Measurements from ENCODE around the gene ACSL1.
"Not testable (repeated sequence)": the region's sequence is repeated elsewhere in the genome, so short reads cannot be mapped to it uniquely, and the experiment has no call there.

ACSL1 gene

DNA sequence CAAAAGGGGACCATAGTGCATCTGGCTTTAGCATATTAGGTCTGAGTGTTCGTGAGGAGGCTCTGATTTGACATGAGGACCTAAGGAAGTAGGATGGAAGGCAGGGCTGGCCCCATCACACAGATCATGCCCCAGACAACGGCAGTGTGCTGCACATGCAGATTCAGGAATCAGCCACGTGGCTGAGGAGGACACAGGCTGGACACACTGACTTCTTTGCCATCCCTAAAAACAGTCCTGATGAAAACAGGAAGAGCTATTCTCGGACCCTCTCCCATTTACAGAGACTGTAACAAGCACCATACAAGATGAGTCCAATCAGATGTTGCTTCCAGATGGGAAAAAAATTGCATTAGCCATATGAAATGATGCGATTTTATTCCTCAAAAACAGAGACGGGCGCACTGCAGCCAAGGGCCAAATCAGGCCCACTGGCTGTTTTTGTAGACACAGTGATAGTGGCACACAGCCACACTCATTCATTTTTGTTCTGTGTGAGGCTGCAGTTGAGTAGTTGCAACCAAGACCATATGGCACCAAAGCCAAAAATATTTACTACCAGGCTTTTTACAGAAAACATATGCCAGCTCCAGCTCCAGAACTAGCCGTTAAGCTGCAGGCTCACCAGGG, 41.0 kb downstream of the ACSL1 start:
- FAIRE-seq: no peak

DNA sequence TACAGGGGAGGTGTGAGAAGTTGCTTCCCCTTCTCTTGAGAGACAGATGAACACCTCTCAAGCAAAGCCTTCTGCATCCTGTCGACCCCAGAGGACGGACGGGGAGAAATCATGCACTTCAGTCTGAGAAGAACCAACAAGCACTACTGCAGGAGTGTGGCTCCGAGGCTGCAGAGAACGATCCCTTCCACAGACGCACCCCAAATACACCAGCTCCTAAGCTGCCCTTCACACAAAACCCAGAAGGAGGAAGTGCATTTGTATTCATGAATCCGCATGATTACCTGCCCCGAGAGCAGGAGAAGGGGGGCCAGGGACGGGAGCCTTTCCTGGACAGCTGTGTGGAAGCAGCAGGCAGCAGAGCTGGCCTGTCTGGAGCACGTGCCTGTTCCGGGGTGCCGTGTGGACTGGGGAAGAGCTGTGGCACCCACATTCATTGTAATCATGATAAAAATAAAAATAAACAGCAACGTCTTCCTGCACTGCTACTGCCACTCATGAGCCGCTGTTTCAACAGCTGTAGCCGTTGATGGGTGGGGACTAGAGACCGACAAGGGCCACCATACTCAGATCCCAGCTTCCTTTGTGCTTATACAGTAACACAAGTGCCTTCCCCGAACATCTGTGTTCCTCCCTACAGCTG, 42.9 kb downstream of the ACSL1 start:
- FAIRE-seq: no peak

DNA sequence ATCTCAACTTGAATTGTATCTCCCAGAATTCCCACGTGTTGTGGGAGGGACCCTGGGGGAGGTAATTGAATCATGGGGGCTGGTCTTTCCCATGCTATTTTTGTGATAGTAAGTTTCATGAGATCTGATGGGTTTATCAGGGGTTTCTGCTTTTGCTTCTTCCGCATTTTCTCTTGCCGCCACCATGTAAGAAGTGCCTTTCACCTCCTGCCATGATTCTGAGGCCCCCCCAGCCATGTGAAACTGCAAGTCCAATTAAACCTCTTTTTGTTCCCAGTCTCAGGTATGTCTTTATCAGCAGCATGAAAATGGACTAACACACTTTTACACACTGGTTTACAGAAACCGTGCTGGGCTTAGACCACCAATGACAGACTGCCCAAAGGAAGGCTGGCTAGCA, 46.6 kb downstream of the ACSL1 start:
- not testable (repeated sequence) for FAIRE-seq

DNA sequence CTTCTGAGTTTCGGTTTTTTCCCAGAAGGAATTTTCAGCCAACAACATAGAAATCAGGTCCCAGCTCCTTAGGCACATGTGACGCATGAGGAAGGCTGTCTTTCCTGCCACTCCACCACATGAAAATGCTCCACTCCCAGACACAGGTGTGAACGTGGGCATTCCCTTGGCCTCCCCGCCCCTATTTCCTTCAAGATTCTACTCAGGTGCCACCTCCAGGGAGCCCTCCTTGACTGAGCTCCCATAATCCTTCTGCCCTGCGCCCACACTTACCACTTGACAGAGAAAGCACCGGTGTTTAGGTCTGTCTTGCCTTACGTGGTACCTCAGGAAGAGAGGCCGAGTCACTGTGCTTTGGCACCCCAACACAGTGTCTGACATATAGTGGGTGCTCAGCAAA, 47.4 kb downstream of the ACSL1 start:
- no peak for FAIRE-seq

DNA sequence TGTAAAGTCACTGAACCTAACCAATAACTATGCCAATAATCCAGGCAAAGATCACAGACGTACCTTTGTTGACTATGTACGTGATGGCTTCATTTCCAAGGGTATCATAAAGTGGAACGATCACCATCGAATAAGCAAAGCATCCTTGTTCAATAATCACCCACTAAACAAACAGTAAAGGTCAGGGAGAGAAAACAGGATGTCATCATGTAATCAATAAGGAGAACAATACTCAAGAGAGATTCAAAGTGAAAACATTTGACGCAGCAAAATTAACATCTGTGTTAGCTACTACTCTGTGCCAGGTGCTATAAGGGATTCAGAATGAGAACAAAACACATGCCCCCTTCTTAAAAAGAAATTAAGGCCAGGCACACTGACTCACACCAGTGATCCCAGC, 48.9 kb downstream of the ACSL1 start:
- no peak for FAIRE-seq

DNA sequence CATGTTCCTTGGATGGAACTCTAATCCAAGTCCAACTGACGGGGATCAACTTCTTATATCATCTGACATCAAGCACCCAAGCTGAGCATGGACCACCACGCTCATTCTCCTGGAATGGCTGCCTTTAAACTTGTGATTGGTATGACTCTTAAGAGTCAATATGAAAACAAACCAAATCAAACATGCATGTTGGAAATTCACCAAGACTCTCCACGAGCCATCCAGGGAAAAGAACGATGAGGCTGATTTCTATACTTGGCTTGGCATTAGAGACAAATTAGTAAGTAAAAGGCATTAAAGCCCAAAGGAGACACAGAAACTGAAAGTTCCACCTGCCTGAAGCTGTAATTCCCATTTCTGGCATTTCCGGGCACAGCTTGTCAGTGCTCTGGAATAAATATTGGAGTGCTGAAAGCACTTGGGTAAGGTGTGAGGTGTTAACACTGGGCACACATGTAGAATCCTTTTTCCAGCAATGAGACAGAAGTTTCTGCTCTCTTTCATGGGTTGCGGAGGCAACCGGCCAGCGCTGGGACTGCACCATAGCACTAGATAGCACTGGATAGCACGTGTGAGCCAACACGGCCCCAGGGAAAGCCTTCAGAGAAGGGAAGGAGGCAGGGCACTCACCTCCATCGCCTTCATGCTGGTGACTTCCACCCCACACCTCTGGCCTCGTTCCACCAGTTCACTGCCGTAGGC, 49.8 kb downstream of the ACSL1 start:
- no peak for FAIRE-seq

DNA sequence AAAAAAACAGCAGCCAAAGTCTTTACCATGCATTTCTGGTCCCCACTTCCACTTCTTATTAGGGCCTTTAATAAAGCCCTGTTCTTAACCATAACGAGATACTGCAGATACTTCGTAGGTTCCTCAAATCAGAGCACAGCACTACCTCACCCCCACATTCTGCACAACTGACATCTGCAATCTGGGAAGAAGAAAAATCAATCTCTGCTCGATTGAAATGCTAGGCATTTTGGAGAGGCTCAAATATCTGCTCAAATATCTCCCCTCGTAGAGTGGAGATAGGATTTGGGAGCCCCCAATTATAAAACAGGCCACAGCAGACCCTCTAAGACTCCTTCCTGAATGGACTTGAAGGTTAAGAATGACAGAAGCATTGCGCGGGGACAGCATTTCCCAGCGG, 51.6 kb downstream of the ACSL1 start:
- FAIRE-seq: no peak

DNA sequence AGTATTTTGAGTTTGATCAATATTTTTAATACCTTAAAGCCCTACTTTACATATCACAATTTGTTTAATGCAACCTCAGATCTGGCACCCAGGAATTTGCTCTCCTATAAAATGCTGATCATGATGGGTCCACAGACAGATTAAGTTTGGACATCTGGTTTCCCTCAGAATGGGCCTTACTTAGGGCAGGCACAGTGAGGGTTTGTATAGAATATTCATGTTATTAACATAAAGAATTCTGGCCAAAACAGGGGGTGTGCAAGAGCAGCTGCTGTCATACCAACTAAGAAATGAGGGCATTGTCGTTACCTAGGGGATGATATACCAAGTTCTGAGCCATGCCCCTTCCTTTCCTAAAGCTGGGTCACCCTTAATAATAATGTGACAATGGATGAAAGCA, 54.4 kb downstream of the ACSL1 start:
- no peak for FAIRE-seq

DNA sequence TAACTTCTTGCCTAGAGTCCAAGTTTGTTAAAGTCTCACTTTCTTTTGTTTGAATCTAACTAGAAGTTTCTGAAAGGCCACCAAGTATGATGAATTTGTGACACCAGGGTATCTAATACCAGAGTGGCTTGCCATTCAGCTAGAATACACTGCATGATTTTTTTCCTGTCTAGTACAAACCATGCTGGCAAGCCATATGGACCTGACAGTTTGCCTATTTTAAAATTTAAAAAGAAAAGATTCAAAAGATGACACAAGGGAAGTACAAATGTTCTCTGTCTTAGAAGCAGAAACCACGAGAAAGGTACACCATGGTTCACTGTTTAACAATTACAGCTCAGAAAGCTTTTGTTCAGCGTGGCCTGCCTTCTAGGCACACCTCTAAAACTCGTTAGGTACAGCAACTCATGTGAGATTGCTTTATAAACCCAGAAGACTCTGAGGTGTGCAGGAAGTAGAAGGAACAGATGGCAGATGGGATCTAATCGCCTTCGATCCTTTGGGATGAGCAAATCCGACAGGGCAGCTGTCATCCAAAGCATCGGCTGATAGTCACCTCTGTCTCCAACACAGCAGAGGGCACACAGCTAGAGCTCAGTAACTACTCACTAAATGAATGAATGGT, 56.5 kb downstream of the ACSL1 start:
- FAIRE-seq: no peak

DNA sequence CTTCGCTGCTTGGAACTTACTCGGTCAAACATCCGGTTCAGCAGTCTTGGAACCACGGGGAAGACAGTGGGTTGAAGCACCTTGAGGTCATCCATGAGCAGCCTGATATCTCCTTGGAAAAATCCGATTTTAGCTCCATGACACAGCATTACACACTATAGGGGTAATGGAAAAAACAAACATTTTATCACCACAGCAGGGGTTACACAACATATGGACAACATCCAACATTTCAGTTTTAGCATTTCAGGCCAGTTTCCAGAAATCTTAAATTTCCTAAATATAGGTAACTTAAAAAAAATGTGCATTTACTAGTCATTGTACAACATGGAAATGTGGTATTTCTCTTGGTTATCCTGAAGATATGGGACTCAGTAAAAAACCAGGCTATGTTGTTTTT, 57.5 kb downstream of the ACSL1 start:
- no peak for FAIRE-seq

DNA sequence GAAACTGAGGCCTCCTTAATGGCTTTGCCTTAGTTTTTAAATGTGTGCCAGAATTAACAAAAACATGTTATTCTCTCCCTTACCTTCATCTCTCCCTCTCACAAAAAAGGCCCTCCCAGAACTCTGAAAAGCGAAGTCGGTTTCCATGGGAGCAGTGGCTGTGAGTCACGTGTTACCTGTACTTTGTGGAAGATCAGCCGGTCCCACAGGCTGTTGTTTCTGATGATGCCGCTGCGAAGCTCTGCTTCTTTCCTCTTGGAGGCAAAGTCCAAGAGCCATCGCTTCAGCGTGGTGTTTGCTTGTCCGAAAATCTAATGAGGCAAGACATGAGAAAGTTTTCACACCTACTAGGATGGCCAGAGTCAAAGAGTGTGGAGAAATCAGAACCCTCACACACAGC, 59.3 kb downstream of the ACSL1 start:
- FAIRE-seq: no peak

DNA sequence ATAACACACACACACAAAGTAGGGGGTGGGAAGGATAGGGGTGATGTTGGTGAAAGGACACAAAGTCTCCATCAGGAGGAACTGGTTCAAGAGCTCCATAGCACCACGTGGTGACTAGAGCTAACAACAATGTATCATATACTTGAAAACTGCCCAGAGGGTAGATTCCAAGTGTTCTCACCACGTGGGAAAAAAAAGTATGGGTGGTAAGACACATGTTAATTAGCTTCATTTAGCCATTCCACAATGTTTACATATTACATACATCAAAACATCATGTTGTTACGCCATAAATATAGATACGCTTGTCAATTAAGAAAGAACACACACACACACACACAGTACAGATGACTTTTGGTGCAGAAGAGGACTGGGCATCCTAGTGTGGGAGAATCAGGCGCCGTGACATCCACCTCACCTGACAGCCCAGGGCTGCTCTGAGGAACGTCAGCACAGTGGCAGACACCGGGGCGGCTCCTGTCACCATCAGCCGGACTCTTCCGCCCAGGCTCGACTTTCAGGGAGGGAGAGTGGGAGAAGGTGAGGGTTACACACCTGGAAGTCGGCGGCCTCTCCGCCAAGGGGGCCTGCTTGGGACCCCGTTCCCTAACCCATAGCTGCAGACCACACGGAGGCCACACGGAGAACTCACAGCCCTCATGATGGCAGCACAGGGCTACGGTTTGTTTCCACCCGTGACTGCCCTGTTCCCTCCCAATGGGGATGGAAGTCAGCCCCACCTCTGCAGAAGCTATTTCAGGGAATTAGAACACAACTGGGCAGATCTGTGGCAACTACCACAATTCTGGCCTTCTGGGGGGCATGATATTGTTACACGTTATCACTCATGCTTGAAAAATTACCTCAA, 60.1 kb downstream of the ACSL1 start:
- FAIRE-seq: no peak

DNA sequence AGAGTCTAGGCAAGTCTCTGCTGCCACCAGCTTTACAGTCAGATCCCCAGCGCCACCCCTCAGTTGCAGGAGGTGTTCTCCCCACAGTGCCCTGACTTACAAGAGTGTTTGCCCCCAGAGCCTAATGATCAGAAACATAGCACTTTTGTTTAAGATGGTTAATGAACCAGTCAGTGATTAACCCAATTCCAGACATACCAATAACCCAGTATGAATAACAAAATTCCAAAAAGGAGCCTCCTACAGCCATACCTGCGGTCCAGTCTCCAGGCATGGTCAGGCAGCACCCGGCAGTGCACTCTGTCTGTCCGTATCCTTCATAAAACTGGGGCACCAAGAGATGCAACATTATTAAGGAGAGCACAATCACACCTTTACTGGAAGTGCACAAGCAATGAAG, 61.2 kb downstream of the ACSL1 start:
- FAIRE-seq: no peak

DNA sequence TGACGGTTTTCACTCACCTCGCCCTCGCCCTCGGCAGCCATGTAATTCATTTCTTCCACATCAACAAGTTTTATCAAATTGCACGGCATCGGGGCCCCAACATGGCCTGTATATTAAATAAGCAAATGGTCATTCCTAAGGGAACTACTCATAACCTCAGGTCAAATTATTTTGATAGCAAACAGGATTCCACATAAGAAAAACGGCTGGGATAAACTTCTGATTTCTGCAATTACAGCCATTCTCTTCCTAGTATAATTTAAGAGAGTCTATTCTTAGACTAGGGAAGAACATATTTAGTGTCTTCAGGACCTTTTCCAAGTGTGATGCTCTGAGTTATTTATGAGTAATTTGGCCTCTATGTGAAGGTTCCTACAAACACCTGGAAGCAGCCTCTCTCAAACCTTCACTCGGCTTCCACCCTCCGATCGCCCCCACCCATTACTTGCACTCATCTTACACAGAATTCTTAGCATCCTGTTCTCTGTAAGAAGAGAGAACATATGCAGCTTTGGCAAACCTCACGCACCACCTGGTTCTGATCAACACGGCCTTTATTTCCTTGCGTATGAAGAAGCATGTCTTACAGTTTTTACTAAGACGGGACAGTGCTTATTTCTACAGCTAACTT, 62.5 kb downstream of the ACSL1 start:
- FAIRE-seq: no peak

DNA sequence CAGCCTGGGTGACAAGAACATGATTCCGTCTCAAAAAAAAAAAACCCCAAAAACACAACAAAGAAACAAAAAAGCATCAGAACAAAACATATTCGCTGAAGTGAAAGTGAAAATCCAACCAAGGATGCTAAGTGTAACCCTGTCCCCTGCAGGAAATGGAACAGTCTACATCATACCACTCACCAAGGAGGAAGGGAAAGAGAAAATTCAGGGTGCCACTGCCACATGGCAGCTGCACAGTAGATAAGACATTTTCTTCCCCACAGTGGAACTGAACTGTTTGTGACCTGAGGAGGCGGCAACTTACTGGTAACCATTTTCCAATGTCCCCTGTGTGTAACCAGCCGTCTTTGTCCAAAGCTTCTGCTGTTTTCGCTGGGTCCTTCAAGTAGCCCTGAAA, 63.7 kb downstream of the ACSL1 start:
- FAIRE-seq: no peak

DNA sequence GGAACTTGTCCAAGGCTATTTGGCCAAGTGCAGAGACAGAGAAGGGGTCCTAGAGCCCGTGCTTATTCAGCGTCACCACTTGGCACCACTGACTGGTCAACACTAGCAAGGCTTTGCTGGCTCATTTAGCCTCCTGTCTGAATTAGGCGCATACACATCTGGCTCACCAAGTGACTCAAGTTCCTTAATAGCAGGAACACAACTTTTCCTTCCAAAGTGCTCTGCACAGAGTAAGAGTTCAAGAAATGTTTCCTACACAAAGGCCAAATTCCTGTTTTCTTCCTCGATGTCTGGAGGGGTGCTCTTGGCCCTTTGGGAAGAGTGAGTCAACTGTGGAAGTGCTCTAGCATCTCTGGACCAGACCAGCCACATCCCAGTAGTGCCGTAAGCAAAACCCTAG, 65.1 kb downstream of the ACSL1 start:
- FAIRE-seq: no peak

DNA sequence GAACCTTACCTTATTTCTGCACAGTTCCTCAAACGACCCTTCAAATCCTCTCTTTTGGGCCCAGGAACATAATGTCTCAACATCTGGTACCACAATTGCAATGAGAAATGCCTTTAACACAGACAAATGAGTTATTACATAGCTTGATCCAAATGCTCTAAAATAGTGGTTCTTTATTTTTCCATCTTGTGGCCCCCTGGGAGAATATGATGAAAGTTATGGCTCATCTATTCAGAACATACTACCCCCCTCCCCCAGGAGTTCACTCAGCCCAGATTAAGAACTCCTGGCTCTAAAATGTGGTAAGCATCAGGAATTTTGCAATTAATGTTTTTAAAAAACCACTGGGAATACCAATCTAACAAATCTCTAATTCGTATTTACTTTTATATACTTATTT, 68.0 kb downstream of the ACSL1 start:
- no peak for FAIRE-seq

DNA sequence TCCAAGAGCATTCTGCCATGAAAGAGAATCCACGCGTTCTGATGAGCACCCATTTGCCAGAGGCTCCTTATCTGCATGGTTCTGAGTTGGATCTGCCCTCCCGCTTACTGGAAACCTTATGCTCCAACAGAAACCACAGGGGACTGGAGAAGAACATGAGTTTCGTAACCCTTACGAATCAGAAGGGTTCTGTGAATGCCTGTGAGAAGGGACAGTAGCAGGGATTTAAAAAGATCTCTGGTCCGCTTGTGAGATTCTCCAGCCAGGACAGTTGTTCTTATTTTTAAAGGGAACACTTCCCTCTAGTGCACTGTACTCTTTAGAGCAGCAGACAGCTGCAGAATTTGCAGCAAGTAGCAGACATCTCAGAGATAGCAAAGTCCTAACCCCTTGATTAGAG, 69.4 kb downstream of the ACSL1 start:
- no peak for FAIRE-seq

DNA sequence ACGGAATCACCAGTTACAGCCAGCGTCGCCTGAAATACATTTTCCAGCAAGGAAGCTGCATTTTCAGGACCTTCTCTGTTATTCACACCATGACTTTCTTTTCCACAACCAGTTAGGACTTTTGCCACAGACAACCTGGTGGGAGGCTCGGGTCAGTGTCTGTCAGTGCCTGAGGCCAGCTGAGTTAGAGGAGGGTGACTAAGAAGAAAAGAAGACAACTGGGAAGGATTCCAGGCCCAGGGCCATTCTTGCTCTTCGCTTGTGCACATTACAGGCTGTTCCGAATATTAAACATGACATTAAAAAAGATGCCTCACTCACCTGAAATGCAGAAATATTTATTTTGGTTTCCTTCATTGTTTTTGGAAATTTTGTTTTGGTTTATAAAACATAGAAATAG, 70.5 kb downstream of the ACSL1 start:
- FAIRE-seq: no peak

DNA sequence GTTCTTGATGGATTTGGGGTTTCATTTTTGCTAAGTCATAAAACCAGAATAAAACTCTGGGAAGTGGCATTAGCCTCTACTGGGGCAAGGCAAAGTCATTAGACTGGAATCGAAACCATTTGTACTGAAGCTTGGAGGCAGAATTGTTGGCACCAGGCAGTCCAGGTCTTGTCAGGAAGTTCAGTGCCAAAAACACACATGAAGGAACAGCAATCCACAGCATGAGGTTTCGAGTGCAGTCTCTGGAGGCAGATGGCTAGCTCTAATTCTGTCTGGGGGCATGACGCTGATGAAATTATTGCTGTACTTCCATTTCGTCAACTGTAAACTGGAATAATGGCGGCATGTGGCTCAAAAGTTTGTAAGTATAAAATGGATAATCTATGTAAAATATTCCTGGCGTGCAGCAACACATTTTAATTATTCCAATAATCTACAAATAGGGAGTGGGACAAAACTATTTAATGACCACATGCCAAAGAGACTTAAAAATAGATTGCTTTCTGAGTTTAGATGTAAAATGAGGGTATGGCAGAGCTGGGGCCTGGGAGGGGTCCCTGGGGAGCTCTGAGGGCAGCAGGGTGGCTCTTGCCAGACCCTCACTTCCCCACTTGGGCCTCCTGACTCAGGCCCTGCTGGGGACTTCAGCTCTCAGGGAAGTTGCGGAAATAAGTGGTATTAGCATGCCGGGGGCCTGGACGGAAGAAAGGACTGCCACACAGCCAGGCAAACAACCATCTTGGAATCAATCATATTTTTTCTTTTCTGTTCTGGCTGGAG, 73.1 kb downstream of the ACSL1 start:
- no peak for FAIRE-seq

DNA sequence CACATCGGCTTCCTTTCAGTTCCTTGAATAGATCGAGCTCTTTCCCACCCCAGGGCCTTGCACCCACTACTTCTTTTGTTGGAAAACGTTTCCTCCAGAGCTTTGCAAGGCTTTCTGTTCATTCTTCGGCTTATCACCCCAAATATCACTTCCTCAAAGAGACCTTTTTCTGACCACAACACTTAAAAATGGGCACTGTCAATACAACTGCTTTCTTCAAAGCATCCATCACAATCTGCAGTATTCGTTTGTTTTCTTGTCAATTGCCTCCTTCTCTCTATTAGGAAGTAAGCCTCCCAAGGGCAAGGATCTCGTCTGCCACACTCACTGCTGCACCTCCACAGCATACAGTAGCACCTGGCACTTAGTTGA, 74.2 kb downstream of the ACSL1 start:
- FAIRE-seq: no peak

All from TTC549 (cell line).